IMR-90 (cell line): ENCODE data around the gene DCLK1. TPM values are rescaled to one million over a fixed set of nuclear protein-coding genes. Genes with fewer than 3 reads are reported as not detected.

Source experiments
- ATAC-seq: fragments of 200-7000 bp; cut with Tn5 transposase; 2 replicates; pipeline ENCODE4 v1.9.1; 2020; ENCODE audit warnings: low read depth, mild to moderate bottlenecking, moderate library complexity
- BruUV-seq: library from RNA; stranded (reverse); fragments of 400-500 nt; replicated peaks from 2 replicates; lab custom pipeline; 2021; lab: Mats Ljungman, UMichigan
- CTCF ChIA-PET: fragments of 300-600 bp; formaldehyde crosslinking; extraction: SDS; loops from one replicate; lab custom pipeline; 2021; ENCODE audit warnings: antibody characterized with exemption; lab: Yijun Ruan, JAX
- POLR2A ChIA-PET: fragments of 300-600 bp; sonication (Branson Sonifier 250); formaldehyde crosslinking; loops from one replicate; lab custom pipeline; 2022; ENCODE audit warnings: antibody characterized with exemption; ENCODE audit not compliant: unreplicated experiment; lab: Charles Lee
- DNase-seq: peaks from one replicate; pipeline ENCODE4 v3.0.0; 2013
- H2AFZ ChIP-seq: replicated peaks from 2 replicates; pipeline ENCODE3; 2013; ENCODE audit warnings: low read length, mild to moderate bottlenecking; ENCODE audit not compliant: poor library complexity
- H2AK5ac ChIP-seq: 2 replicates; pipeline ENCODE4 v1.6.1; 2013; ENCODE audit warnings: low read depth, low read length, inconsistent platforms
- H2AK9ac ChIP-seq: replicated peaks from 2 replicates; pipeline ENCODE3; 2013; ENCODE audit warnings: mild to moderate bottlenecking, low read depth, low read length, moderate library complexity; ENCODE audit not compliant: poor library complexity
- H2BK120ac ChIP-seq: 2 replicates; pipeline ENCODE4 v1.6.1; 2013; ENCODE audit warnings: low read depth, low read length, inconsistent platforms
- H2BK15ac ChIP-seq: 3 replicates; pipeline ENCODE4 v1.6.1; 2013; ENCODE audit warnings: low read depth, low read length, inconsistent platforms
- H2BK20ac ChIP-seq: 2 replicates; pipeline ENCODE4 v1.6.1; 2013; ENCODE audit warnings: low read depth, mild to moderate bottlenecking, inconsistent platforms, low read length, moderate library complexity
- H2BK5ac ChIP-seq: 2 replicates; pipeline ENCODE4 v1.6.1; 2013; ENCODE audit warnings: mild to moderate bottlenecking, low read depth, low read length, inconsistent platforms; ENCODE audit not compliant: poor library complexity, severe bottlenecking
- H3K14ac ChIP-seq: replicated peaks from 2 replicates; pipeline ENCODE4 v1.6.1; 2013; ENCODE audit warnings: low read depth, low read length, inconsistent platforms
- H3K18ac ChIP-seq: 2 replicates; pipeline ENCODE4 v1.6.1; 2013; ENCODE audit warnings: low read depth, low read length, control low read depth
- H3K23ac ChIP-seq: 2 replicates; pipeline ENCODE4 v1.6.1; 2013; ENCODE audit warnings: low read depth, low read length, inconsistent platforms
- H3K27ac ChIP-seq: 2 replicates; pipeline ENCODE4 v1.5.1; 2013; ENCODE audit warnings: mild to moderate bottlenecking, control low read depth, low read length; ENCODE audit not compliant: insufficient read depth
- H3K27me3 ChIP-seq: 2 replicates; pipeline ENCODE4 v1.6.1; 2013; ENCODE audit warnings: low read length; ENCODE audit not compliant: control insufficient read depth, insufficient read depth
- H3K36me3 ChIP-seq: 2 replicates; pipeline ENCODE4 v1.6.1; 2013; ENCODE audit warnings: low read length, mixed read lengths; ENCODE audit not compliant: control insufficient read depth, insufficient read depth
- H3K4ac ChIP-seq: 2 replicates; pipeline ENCODE4 v1.6.1; 2013; ENCODE audit warnings: low read depth, low read length, inconsistent platforms
- H3K4me1 ChIP-seq: 2 replicates; pipeline ENCODE4 v1.6.1; 2013; ENCODE audit warnings: low read length, mixed read lengths; ENCODE audit not compliant: control insufficient read depth, insufficient read depth
- H3K4me2 ChIP-seq: 2 replicates; pipeline ENCODE4 v1.6.1; 2013; ENCODE audit warnings: low read depth, mild to moderate bottlenecking, control low read depth, low read length, moderate library complexity
- H3K4me3 ChIP-seq: 2 replicates; pipeline ENCODE4 v1.5.1; 2013; ENCODE audit warnings: low read depth, mild to moderate bottlenecking, control low read depth, low read length, moderate library complexity; ENCODE audit not compliant: insufficient read depth
- H3K56ac ChIP-seq: 2 replicates; pipeline ENCODE4 v1.6.1; 2013; ENCODE audit warnings: low read length, inconsistent platforms; ENCODE audit not compliant: insufficient read depth; ENCODE audit errors: extremely low read depth
- H3K79me1 ChIP-seq, 2 experiments: 2 replicates each; pipeline ENCODE4 v1.6.1; 2013; ENCODE audit warnings: low read length in 2 of 2, inconsistent platforms in 1 of 2, low read depth in 1 of 2
- H3K9ac ChIP-seq: 2 replicates; pipeline ENCODE4 v1.6.1; 2013; ENCODE audit warnings: low read depth, low read length, control low read depth
- H3K9me1 ChIP-seq: 2 replicates; pipeline ENCODE4 v1.6.1; 2013; ENCODE audit warnings: low read length, inconsistent platforms; ENCODE audit not compliant: insufficient read depth
- H3K9me3 ChIP-seq: 2 replicates; pipeline ENCODE4 v1.6.1; 2013; ENCODE audit warnings: low read length; ENCODE audit not compliant: control insufficient read depth, insufficient read depth
- H4K20me1 ChIP-seq: 2 replicates; pipeline ENCODE4 v1.6.1; 2013; ENCODE audit warnings: low read length, inconsistent platforms; ENCODE audit not compliant: insufficient read depth
- H4K5ac ChIP-seq: 2 replicates; pipeline ENCODE4 v1.6.1; 2013; ENCODE audit warnings: mild to moderate bottlenecking, low read depth, low read length, control low read depth
- H4K8ac ChIP-seq, 2 experiments: 2 replicates each; pipeline ENCODE4 v1.6.1; 2013; ENCODE audit warnings: low read depth in 2 of 2, low read length in 2 of 2, control low read depth in 1 of 2, inconsistent platforms in 1 of 2
- H4K91ac ChIP-seq: 2 replicates; pipeline ENCODE4 v1.6.1; 2013; ENCODE audit warnings: low read depth, low read length, inconsistent platforms; ENCODE audit not compliant: insufficient read depth
- BHLHE40 ChIP-seq: fragments of 150-350 bp; IDR thresholded peaks from 2 replicates; pipeline ENCODE4 v1.6.1; 2016; ENCODE audit warnings: mild to moderate bottlenecking, low read depth, low read length
- FOS ChIP-seq: fragments of 150-350 bp; IDR thresholded peaks from 2 replicates; pipeline ENCODE4 v1.6.1; 2016; ENCODE audit warnings: low read depth, low read length
- MAZ ChIP-seq: IDR thresholded peaks from 2 replicates; pipeline ENCODE4 v1.6.1; 2012; ENCODE audit warnings: low read depth, mild to moderate bottlenecking, low read length, improper control_type of control experiment, moderate library complexity, borderline replicate concordance
- NFE2L2 ChIP-seq: fragments of 150-350 bp; IDR thresholded peaks from 2 replicates; pipeline ENCODE4 v1.6.1; 2016; ENCODE audit warnings: low read depth, mild to moderate bottlenecking, low read length
- RAD21 ChIP-seq: IDR thresholded peaks from 2 replicates; pipeline ENCODE4 v1.6.1; 2012; ENCODE audit warnings: low read length, improper control_type of control experiment
- RCOR1 ChIP-seq: IDR thresholded peaks from 2 replicates; pipeline ENCODE4 v1.6.1; 2012; ENCODE audit warnings: mild to moderate bottlenecking, low read length, improper control_type of control experiment; ENCODE audit not compliant: insufficient replicate concordance
- WGBS, 2 experiments: methylation state at CpG; one replicate each; pipeline versions ENCODE4 v1.1.5 to v1.1.7; 2013; ENCODE audit warnings: missing lambda C conversion rate in 2 of 2; ENCODE audit not compliant: insufficient read length in 1 of 2; ENCODE audit errors: extremely low coverage in 2 of 2; 5-methylcytosine and 5-hydroxymethylcytosine counted together
- dilution Hi-C: fragments of 300-500 bp; cut with HindIII; formaldehyde crosslinking; loops from one replicate; pipeline ENCODE4 v1.14.3; 2018; ENCODE audit warnings: low sequenced_read_pairs; ENCODE audit not compliant: unreplicated experiment
- in situ Hi-C: fragments of 300-500 bp; cut with MboI; formaldehyde crosslinking; loops from 3 replicates; pipeline ENCODE4 v1.14.3; 2019; ENCODE audit warnings: low sequenced_read_pairs, inconsistent platforms, mixed read lengths
- intact Hi-C: fragments of 100-400 bp; cut with micrococcal nuclease; formaldehyde crosslinking; loops from 2 replicates; pipeline ENCODE4 v1.10.0; 2022
- polyA plus RNA-seq, 3 experiments: library from polyadenylated mRNA; depleted of rRNA; stranded (reverse); fragments of >200 nt; gene quantifications; 2 replicates each; pipeline ENCODE4 v1.2.3, GENCODE V29; 2012; ENCODE audit warnings: low replicate concordance in 1 of 3
- total RNA-seq: library from RNA; depleted of rRNA; stranded (reverse); fragments of >200 nt; gene quantifications from 2 replicates; pipeline ENCODE4 v1.2.3, GENCODE V29; 2012

DCLK1 gene
- total and polyA plus RNA-seq, 2 of the 4 experiments (the other 2 are of a cell fraction) = under 0.01 to 0.02 TPM

DNA sequence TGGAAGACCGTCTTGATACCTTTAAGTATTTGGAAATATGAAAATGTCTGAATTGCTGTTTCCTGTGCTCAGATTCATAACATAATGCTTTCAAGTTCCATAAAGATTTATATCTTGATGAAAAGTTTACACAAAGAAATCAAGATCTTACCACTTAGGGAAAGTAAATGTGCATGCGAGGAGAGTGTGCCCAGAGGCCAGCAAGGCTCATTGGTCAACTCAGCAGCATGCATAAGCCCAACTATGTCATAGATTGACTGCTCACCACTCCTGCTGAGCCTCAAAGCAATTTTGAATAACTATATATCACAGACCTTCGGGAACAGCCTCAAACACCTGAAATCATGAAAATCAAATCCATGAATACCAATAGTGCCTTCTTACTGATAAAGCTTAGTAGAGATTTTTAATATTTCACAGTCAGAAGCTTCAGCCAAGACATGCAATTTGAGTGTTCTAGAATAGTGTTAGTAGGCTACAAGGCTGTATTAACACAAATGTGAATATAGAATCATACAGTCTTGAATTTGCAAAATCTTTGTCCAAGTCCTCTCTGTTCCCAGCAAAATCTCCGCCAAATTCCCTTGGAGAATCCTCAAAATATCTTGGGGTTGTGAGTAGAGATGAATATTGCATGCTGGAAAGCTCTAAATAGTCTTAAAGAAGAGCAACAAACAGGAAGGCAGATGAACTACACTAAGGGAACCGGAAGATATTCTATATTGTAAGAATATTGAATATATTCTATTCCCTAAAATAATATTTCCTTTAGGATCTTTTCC lies 124.1 kb downstream of the DCLK1 start:
- no peak overlapping the region for H3K4ac ChIP-seq
- no peak overlapping the region for H2BK5ac ChIP-seq
- no peaks in the 10 kb centered on the region for H3K36me3 ChIP-seq
- H4K5ac ChIP-seq = no peak overlapping the region
- ChIA-PET CTCF (no interaction called here), POLR2A (no interaction called here)
- H3K9ac ChIP-seq = no peak overlapping the region
- H3K4me2 ChIP-seq = no peak overlapping the region
- no peak overlapping the region for H2BK20ac ChIP-seq
- WGBS, 2 experiments = no CpG with 5 or more reads among the region's 5 CpGs
- H4K20me1 ChIP-seq = no peaks in the 10 kb centered on the region
- H3K27ac ChIP-seq = no peak overlapping the region
- H2AK9ac ChIP-seq = no peak overlapping the region
- dilution Hi-C loops = no loop called here
- in situ Hi-C loops = no loop called here
- H3K23ac ChIP-seq = no peak overlapping the region
- no peak overlapping the region for H3K56ac ChIP-seq
- H2AK5ac ChIP-seq = no peak overlapping the region
- H3K18ac ChIP-seq = no peak overlapping the region
- DNase-seq (no peak), ATAC-seq (no peak)
- no peak overlapping the region for H2BK15ac ChIP-seq
- H3K79me1 ChIP-seq = no peaks in the 10 kb centered on the region
- no peaks in the 10 kb centered on the region for H3K27me3 ChIP-seq
- H3K4me3 ChIP-seq = no peak overlapping the region
- no peak overlapping the region for H2AFZ ChIP-seq
- no peak overlapping the region for H2BK120ac ChIP-seq
- no peak overlapping the region for H3K14ac ChIP-seq
- H3K4me1 ChIP-seq = no peaks in the 10 kb centered on the region
- H4K91ac ChIP-seq = no peak overlapping the region
- H3K9me1 ChIP-seq = no peaks in the 10 kb centered on the region
- no peak overlapping the region for H4K8ac ChIP-seq
- no TSS peak for BruUV-seq
- TF ChIP-seq MAZ (no peak), BHLHE40 (no peak), FOS (no peak), NFE2L2 (no peak), RCOR1 (no peak), RAD21 (no peak)
- no peaks in the 10 kb centered on the region for H3K9me3 ChIP-seq
- intact Hi-C loops = no loop called here
